Measurements from ENCODE around the gene RPS19.

- TF ChIP-seq RAD21 (conservative IDR thresholded peaks at IDR 0.05 in 1 of 2, IDR thresholded peaks at IDR 0.05 in 1 of 2), result no peak
- no peak for TF ChIP-seq MAFK (IDR thresholded peaks at IDR 0.05; ENCODE audit: partially characterized antibody)
- TF ChIP-seq, protein P1, sequence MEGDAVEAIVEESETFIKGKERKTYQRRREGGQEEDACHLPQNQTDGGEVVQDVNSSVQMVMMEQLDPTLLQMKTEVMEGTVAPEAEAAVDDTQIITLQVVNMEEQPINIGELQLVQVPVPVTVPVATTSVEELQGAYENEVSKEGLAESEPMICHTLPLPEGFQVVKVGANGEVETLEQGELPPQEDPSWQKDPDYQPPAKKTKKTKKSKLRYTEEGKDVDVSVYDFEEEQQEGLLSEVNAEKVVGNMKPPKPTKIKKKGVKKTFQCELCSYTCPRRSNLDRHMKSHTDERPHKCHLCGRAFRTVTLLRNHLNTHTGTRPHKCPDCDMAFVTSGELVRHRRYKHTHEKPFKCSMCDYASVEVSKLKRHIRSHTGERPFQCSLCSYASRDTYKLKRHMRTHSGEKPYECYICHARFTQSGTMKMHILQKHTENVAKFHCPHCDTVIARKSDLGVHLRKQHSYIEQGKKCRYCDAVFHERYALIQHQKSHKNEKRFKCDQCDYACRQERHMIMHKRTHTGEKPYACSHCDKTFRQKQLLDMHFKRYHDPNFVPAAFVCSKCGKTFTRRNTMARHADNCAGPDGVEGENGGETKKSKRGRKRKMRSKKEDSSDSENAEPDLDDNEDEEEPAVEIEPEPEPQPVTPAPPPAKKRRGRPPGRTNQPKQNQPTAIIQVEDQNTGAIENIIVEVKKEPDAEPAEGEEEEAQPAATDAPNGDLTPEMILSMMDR (IDR thresholded peaks at IDR 0.05), result no peak
These were observed 43.3 kb upstream of the RPS19 start for GRCh38 chr19:41816761-41817160.
